Neuronal stem cell (in vitro differentiated cells): ENCODE data around the gene NAALADL1.

ENCODE experiments used
- DNase-seq: peaks from one replicate; pipeline ENCODE4 v3.0.0-alpha.2; 2013; ENCODE audit warnings: low spot score
- H2AFZ ChIP-seq: one replicate; pipeline ENCODE4 v1.6.1; 2013; ENCODE audit warnings: mild to moderate bottlenecking, low read length, inconsistent platforms
- H2AK5ac ChIP-seq: 2 replicates; pipeline ENCODE4 v1.6.1; 2013; ENCODE audit warnings: low read depth, mild to moderate bottlenecking, inconsistent platforms, low read length, moderate library complexity, mixed read lengths
- H2BK120ac ChIP-seq: 2 replicates; pipeline ENCODE4 v1.6.1; 2013; ENCODE audit warnings: low read depth, mild to moderate bottlenecking, inconsistent platforms, low read length, moderate library complexity, mixed read lengths
- H2BK12ac ChIP-seq: one replicate; pipeline ENCODE4 v1.6.1; 2013; ENCODE audit warnings: low read length, inconsistent platforms
- H2BK15ac ChIP-seq: 2 replicates; pipeline ENCODE4 v1.6.1; 2013; ENCODE audit warnings: mild to moderate bottlenecking, low read length, inconsistent platforms, mixed read lengths
- H2BK5ac ChIP-seq: one replicate; pipeline ENCODE4 v1.6.1; 2013; ENCODE audit warnings: inconsistent platforms, mild to moderate bottlenecking, low read length, moderate library complexity
- H3K14ac ChIP-seq: one replicate; pipeline ENCODE4 v1.6.1; 2013; ENCODE audit warnings: low read length, inconsistent platforms
- H3K18ac ChIP-seq: 2 replicates; pipeline ENCODE4 v1.6.1; 2013; ENCODE audit warnings: low read length, inconsistent platforms
- H3K23ac ChIP-seq: 2 replicates; pipeline ENCODE4 v1.6.1; 2013; ENCODE audit warnings: low read depth, mild to moderate bottlenecking, mixed read lengths, low read length, inconsistent platforms; ENCODE audit not compliant: poor library complexity
- H3K27ac ChIP-seq: replicated peaks from 3 replicates; pipeline ENCODE4 v1.5.1; 2013; ENCODE audit warnings: low read length, inconsistent platforms
- H3K27me3 ChIP-seq, 3 experiments: 2 replicates each; pipeline ENCODE4 v1.6.1; 2013; ENCODE audit warnings: low read length in 3 of 3, mild to moderate bottlenecking in 2 of 3, inconsistent platforms in 1 of 3, low read depth in 1 of 3, mixed read lengths in 1 of 3, moderate library complexity in 1 of 3; ENCODE audit not compliant: control insufficient read depth in 3 of 3, insufficient read depth in 3 of 3
- H3K36me3 ChIP-seq, 2 donors: replicated peaks in 1 of 2; 2 replicates each; pipeline ENCODE4 v1.6.1; 2013; ENCODE audit warnings: low read length in 2 of 2; ENCODE audit not compliant: control insufficient read depth in 2 of 2, insufficient read depth in 2 of 2
- H3K4ac ChIP-seq: 2 replicates; pipeline ENCODE4 v1.6.1; 2013; ENCODE audit warnings: inconsistent platforms, mild to moderate bottlenecking, low read length, moderate library complexity
- H3K4me1 ChIP-seq, 2 donors: 1 replicate in 1 of 2; 2 replicates in 1 of 2; pipeline ENCODE4 v1.6.1; 2013; ENCODE audit warnings: low read length in 2 of 2, low read depth in 1 of 2; ENCODE audit not compliant: control insufficient read depth in 2 of 2, insufficient read depth in 1 of 2
- H3K4me2 ChIP-seq: one replicate; pipeline ENCODE4 v1.6.1; 2013; ENCODE audit warnings: mild to moderate bottlenecking, low read length, inconsistent platforms; ENCODE audit not compliant: insufficient read depth, poor library complexity, severe bottlenecking
- H3K4me3 ChIP-seq, 2 donors: 2 replicates each; pipeline ENCODE4 v1.5.1; 2013; ENCODE audit warnings: low read length in 2 of 2, mild to moderate bottlenecking in 2 of 2, inconsistent platforms in 1 of 2, moderate library complexity in 1 of 2
- H3K79me1 ChIP-seq: one replicate; pipeline ENCODE4 v1.6.1; 2013; ENCODE audit warnings: low read depth, mild to moderate bottlenecking, inconsistent platforms, low read length, moderate library complexity
- H3K9ac ChIP-seq: one replicate; pipeline ENCODE4 v1.6.1; 2013; ENCODE audit warnings: mild to moderate bottlenecking, low read depth, low read length, inconsistent platforms; ENCODE audit not compliant: poor library complexity
- H3K9me3 ChIP-seq, 2 donors: replicated peaks in 1 of 2; 2 replicates each; pipeline versions ENCODE3 to v1.6.1; 2013; ENCODE audit warnings: low read length in 2 of 2, mild to moderate bottlenecking in 2 of 2, inconsistent platforms in 1 of 2, low read depth in 1 of 2, mixed read lengths in 1 of 2, moderate library complexity in 1 of 2; ENCODE audit not compliant: control insufficient read depth in 2 of 2, insufficient read depth in 1 of 2
- H4K8ac ChIP-seq: one replicate; pipeline ENCODE4 v1.6.1; 2013; ENCODE audit warnings: low read depth, mild to moderate bottlenecking, inconsistent platforms, low read length, moderate library complexity
- H4K91ac ChIP-seq: one replicate; pipeline ENCODE4 v1.6.1; 2013; ENCODE audit warnings: low read length, low read depth, mild to moderate bottlenecking, inconsistent platforms; ENCODE audit not compliant: poor library complexity
- WGBS, 2 donors: extraction: QIAGEN DNeasy Blood & Tissue Kit; methylation state at CpG; one replicate each; pipeline ENCODE4 v1.1.7; 2013; ENCODE audit warnings: missing lambda C conversion rate in 2 of 2, mixed read lengths in 1 of 2; ENCODE audit not compliant: insufficient read length in 2 of 2, insufficient replicate concordance in 1 of 2; ENCODE audit errors: extremely low coverage in 2 of 2; 5-methylcytosine and 5-hydroxymethylcytosine counted together

NAALADL1 gene

GRCh38 chr11:65036931-65037330 lies 21.4 kb downstream of the NAALADL1 start:
- Histone ChIP-seq H2AFZ (no peak overlapping the region), H3K4ac (no peak overlapping the region), H3K79me1 (peaks cover 2% of the 10 kb centered on the region), H3K9me3 (no peaks in the 10 kb centered on the region), H3K4me3 (no peak overlapping the region), H2BK120ac (no peak overlapping the region), H3K23ac (no peak overlapping the region), H2BK12ac (no peak overlapping the region), H3K4me1 (peaks cover 1 to 2% of the 10 kb centered on the region in 2 donors), H2BK15ac (no peak overlapping the region), H3K18ac (no peak overlapping the region), H3K4me2 (no peak overlapping the region), H4K8ac (no peak overlapping the region), H3K27ac (no peak overlapping the region), H2BK5ac (no peak overlapping the region), H2AK5ac (no peak overlapping the region), H4K91ac (no peak overlapping the region), H3K14ac (no peak overlapping the region), H3K27me3 (no peaks in the 10 kb centered on the region), H3K36me3 (peaks cover 19 to 52% of the 10 kb centered on the region in 2 donors), H3K9ac (no peak overlapping the region)
- no peak for DNase-seq
- WGBS, 2 donors = no CpG with 5 or more reads among the region's 6 CpGs

GRCh38 chr11:65035579-65035978 lies 22.8 kb downstream of the NAALADL1 start:
- Histone ChIP-seq H3K36me3 (peaks cover 19 to 52% of the 10 kb centered on the region in 2 donors), H2BK12ac (no peak overlapping the region), H2BK120ac (no peak overlapping the region), H3K4ac (no peak overlapping the region), H3K27me3 (no peaks in the 10 kb centered on the region), H2AFZ (no peak overlapping the region), H3K18ac (no peak overlapping the region), H3K14ac (no peak overlapping the region), H3K79me1 (no peaks in the 10 kb centered on the region), H3K27ac (no peak overlapping the region), H4K91ac (no peak overlapping the region), H4K8ac (no peak overlapping the region), H3K4me1 (peaks cover 1 to 2% of the 10 kb centered on the region in 2 donors), H2BK15ac (no peak overlapping the region), H3K4me3 (no peak overlapping the region), H3K23ac (no peak overlapping the region), H3K9ac (no peak overlapping the region), H3K9me3 (no peaks in the 10 kb centered on the region), H3K4me2 (no peak overlapping the region), H2AK5ac (no peak overlapping the region), H2BK5ac (no peak overlapping the region)
- DNase-seq = no peak
- no CpG with 5 or more reads among the region's 11 CpGs for WGBS, 2 donors

GRCh38 chr11:65034423-65034822 lies 23.9 kb downstream of the NAALADL1 start:
- H3K4me3 ChIP-seq = no peak overlapping the region
- no peak overlapping the region for H4K91ac ChIP-seq
- H4K8ac ChIP-seq = no peak overlapping the region
- peaks cover 19 to 49% of the 10 kb centered on the region in 2 donors for H3K36me3 ChIP-seq
- H3K79me1 ChIP-seq = no peaks in the 10 kb centered on the region
- no peak overlapping the region for H2BK15ac ChIP-seq
- H3K27ac ChIP-seq = no peak overlapping the region
- no peak overlapping the region for H3K18ac ChIP-seq
- no peak overlapping the region for H2AFZ ChIP-seq
- no peak overlapping the region for H3K9ac ChIP-seq
- no peak overlapping the region for H2AK5ac ChIP-seq
- H3K27me3 ChIP-seq = no peaks in the 10 kb centered on the region
- no peak overlapping the region for H2BK12ac ChIP-seq
- no peak overlapping the region for H3K23ac ChIP-seq
- H3K4me2 ChIP-seq = no peak overlapping the region
- H2BK120ac ChIP-seq = no peak overlapping the region
- H3K14ac ChIP-seq = no peak overlapping the region
- no CpG with 5 or more reads among the region's 2 CpGs for WGBS, 2 donors
- no peak overlapping the region for H2BK5ac ChIP-seq
- H3K9me3 ChIP-seq = no peaks in the 10 kb centered on the region
- H3K4me1 ChIP-seq = no peaks in the 10 kb centered on the region
- DNase-seq = no peak
- no peak overlapping the region for H3K4ac ChIP-seq

- Histone ChIP-seq H3K23ac (no peak overlapping the region), H2BK5ac (no peak overlapping the region), H2AFZ (no peak overlapping the region), H4K91ac (no peak overlapping the region), H3K4me2 (no peak overlapping the region), H3K27me3 (no peaks in the 10 kb centered on the region), H3K4me1 (peaks cover 0 to 4% of the 10 kb centered on the region in 2 donors), H3K9ac (no peak overlapping the region), H3K4ac (no peak overlapping the region), H3K9me3 (no peaks in the 10 kb centered on the region), H2BK120ac (no peak overlapping the region), H3K18ac (no peak overlapping the region), H3K27ac (no peak overlapping the region), H2BK12ac (no peak overlapping the region), H3K36me3 (peaks cover 10 to 33% of the 10 kb centered on the region in 2 donors), H2BK15ac (no peak overlapping the region), H3K4me3 (no peak overlapping the region), H2AK5ac (no peak overlapping the region), H3K14ac (no peak overlapping the region), H3K79me1 (no peaks in the 10 kb centered on the region), H4K8ac (no peak overlapping the region)
- no CpG with 5 or more reads among the region's 13 CpGs for WGBS, 2 donors
- DNase-seq = no peak
Observed at GRCh38 chr11:65032216-65032615, 26.1 kb downstream of the NAALADL1 start.
